Uterus (tissue), 4 donors: ENCODE measurements around the gene PRUNE1. TPM values are rescaled to one million over a fixed set of nuclear protein-coding genes. Genes with fewer than 3 reads are reported as not detected.

Source experiments
- DNase-seq, 2 donors: peaks; one replicate each; pipeline ENCODE4 v3.0.0-alpha.2; 2019 to 2020
- H3K27ac ChIP-seq, 2 donors: fragments of 200-600 bp; sonication (generic); 1 replicate in 1 of 2; 2 replicates in 1 of 2; pipeline ENCODE4 v1.5.1; 2016 to 2018
- H3K27me3 ChIP-seq, 2 donors: fragments of 200-600 bp; sonication (generic); one replicate each; pipeline ENCODE4 v1.5.1; 2018 to 2019; ENCODE audit warnings: control low read depth in 1 of 2
- H3K36me3 ChIP-seq, 2 donors: fragments of 200-600 bp; sonication (generic); one replicate each; pipeline ENCODE4 v1.5.1; 2019; ENCODE audit warnings: control low read depth in 1 of 2
- H3K4me1 ChIP-seq, 2 donors: fragments of 200-600 bp; sonication (generic); one replicate each; pipeline ENCODE4 v1.5.1; 2018 to 2019; ENCODE audit warnings: control low read depth in 1 of 2
- H3K4me3 ChIP-seq, 2 donors: fragments of 200-600 bp; sonication (generic); 1 replicate in 1 of 2; 2 replicates in 1 of 2; pipeline ENCODE4 v1.5.1; 2018 to 2019; ENCODE audit warnings: mild to moderate bottlenecking in 1 of 2
- H3K9me3 ChIP-seq, 2 donors: fragments of 200-600 bp; sonication (generic); one replicate each; pipeline ENCODE4 v1.5.1; 2019; ENCODE audit warnings: control low read depth in 1 of 2
- CTCF ChIP-seq, 4 experiments: fragments of 200-600 bp in 2 of 4; fragments of 450-650 bp in 2 of 4; sonication (generic) in 2 of 4; IDR thresholded peaks; one replicate each; pipeline ENCODE4 v1.5.1; 2016 to 2019; ENCODE audit warnings: antibody characterized with exemption in 4 of 4, mild to moderate bottlenecking in 2 of 4, moderate library complexity in 1 of 4
- POLR2A ChIP-seq, 2 donors: fragments of 450-650 bp; IDR thresholded peaks; one replicate each; pipeline ENCODE4 v1.6.1; 2016; ENCODE audit warnings: antibody characterized with exemption in 2 of 2, mild to moderate bottlenecking in 1 of 2, moderate library complexity in 1 of 2
- intact Hi-C: fragments of 100-400 bp; cut with DNase I; formaldehyde crosslinking; loops from one replicate; pipeline ENCODE4 v1.15.1; 2023; ENCODE audit warnings: low total_unique reads
- total RNA-seq, 4 donors: library from RNA; depleted of rRNA in 3 of 4; stranded (reverse); fragments of >200 nt in 3 of 4; gene quantifications; one replicate each; pipeline versions ENCODE4 v1.1.0 to v1.2.4, GENCODE V29; 2014 to 2023
- donor health status: DM: yes; HTN: yes; CAD: no.

Gene PRUNE1
- total RNA-seq, 4 donors from 2014 or later: 10.0 to 26.4 (median 20.1) TPM

GRCh38 chr1:150985179-150985825 lies 22.9 kb upstream of the PRUNE1 start:
- intact Hi-C loops: no loop called here
- no peak for TF ChIP-seq POLR2A (IDR thresholded peaks at IDR 0.05)
- TF ChIP-seq CTCF (IDR thresholded peaks at IDR 0.05): no peak
- no peaks in the 10 kb centered on the region for H3K36me3 ChIP-seq
- H3K4me1 ChIP-seq: peaks cover 0 to 14% of the 10 kb centered on the region in 2 donors
- no peaks in the 10 kb centered on the region for H3K9me3 ChIP-seq
- DNase-seq: no peak
- H3K27ac ChIP-seq: no peak overlapping the region
- no peaks in the 10 kb centered on the region for H3K27me3 ChIP-seq
- H3K4me3 ChIP-seq: no peak overlapping the region

- no peak overlapping the region for H3K27ac ChIP-seq
- H3K27me3 ChIP-seq: no peaks in the 10 kb centered on the region
- H3K4me3 ChIP-seq: no peak overlapping the region
- TF ChIP-seq POLR2A (IDR thresholded peaks at IDR 0.05) (no peak), CTCF (IDR thresholded peaks at IDR 0.05) (no peak)
- no peaks in the 10 kb centered on the region for H3K9me3 ChIP-seq
- H3K4me1 ChIP-seq: no peaks in the 10 kb centered on the region
- H3K36me3 ChIP-seq: no peaks in the 10 kb centered on the region
- no peak for DNase-seq
- intact Hi-C loops: no loop called here
Observed at GRCh38 chr1:150987924-150988323, 20.3 kb upstream of the PRUNE1 start.

DNA sequence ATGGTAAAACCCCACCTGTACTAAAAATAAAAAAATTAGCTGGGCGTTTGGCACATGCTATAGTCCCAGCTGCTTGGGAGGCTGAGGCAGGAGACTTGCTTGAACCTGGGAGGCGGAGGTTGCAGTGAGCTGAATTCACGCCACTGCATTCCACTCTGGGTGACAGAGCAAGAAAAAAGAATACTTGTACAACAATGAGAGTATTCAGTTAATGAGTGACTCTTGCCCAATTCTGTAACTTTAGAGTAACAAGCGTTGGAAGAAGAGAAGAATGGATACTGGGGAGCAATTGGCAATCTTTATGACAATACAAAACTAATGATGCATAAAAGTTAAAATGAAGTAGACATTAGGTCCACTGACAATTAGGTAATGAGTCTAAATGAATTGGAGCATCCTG lies 15.6 kb upstream of the PRUNE1 start:
- Histone ChIP-seq H3K36me3 (no peaks in the 10 kb centered on the region), H3K27me3 (no peaks in the 10 kb centered on the region), H3K4me1 (peaks cover 3 to 7% of the 10 kb centered on the region in 2 donors), H3K4me3 (no peak overlapping the region), H3K9me3 (no peaks in the 10 kb centered on the region), H3K27ac (no peak overlapping the region)
- TF ChIP-seq POLR2A (IDR thresholded peaks at IDR 0.05) (no peak), CTCF (IDR thresholded peaks at IDR 0.05) (no peak)
- intact Hi-C loops: no loop called here
- DNase-seq: no peak

DNA sequence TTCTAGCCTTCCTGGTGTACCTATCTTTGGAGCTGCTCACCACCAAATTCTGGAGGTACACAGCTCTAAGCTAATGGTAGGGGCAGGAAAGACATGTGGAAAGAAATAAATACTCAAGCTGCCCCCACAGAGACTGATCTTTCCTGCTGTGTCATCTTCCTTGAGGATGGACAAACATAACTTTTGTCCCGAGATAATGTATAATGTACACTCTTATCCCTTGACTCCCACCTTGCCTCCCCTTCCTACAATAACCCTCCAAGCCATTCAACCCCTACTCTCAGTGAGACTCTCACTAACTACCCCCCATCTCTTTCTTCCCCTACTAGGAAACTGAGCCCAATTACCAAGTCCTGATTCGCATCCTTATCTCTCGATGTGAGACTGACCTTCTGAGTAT lies 14.0 kb upstream of the PRUNE1 start:
- H3K36me3 ChIP-seq: no peaks in the 10 kb centered on the region
- peak overlapping the region; percentile 83 to 88 for H3K27ac ChIP-seq
- peaks cover 3 to 7% of the 10 kb centered on the region in 2 donors for H3K4me1 ChIP-seq
- no peak overlapping the region for H3K4me3 ChIP-seq
- H3K9me3 ChIP-seq: no peaks in the 10 kb centered on the region
- intact Hi-C loops: no loop called here
- TF ChIP-seq CTCF (IDR thresholded peaks at IDR 0.05): no peak
- no peak for TF ChIP-seq POLR2A (IDR thresholded peaks at IDR 0.05)
- DNase-seq: no peak
- no peaks in the 10 kb centered on the region for H3K27me3 ChIP-seq

- intact Hi-C loops: no loop called here
- peak in 1 of 2 donors; percentile 32 for DNase-seq
- no peaks in the 10 kb centered on the region for H3K27me3 ChIP-seq
- H3K36me3 ChIP-seq: no peaks in the 10 kb centered on the region
- TF ChIP-seq POLR2A (IDR thresholded peaks at IDR 0.05) (no peak), CTCF (IDR thresholded peaks at IDR 0.05) (no peak)
- peaks cover 3 to 7% of the 10 kb centered on the region in 2 donors for H3K4me1 ChIP-seq
- no peak overlapping the region for H3K4me3 ChIP-seq
- H3K9me3 ChIP-seq: no peaks in the 10 kb centered on the region
- H3K27ac ChIP-seq: peak overlapping the region; percentile 83 to 88
Observed at GRCh38 chr1:150995460-150995859, 12.8 kb upstream of the PRUNE1 start.
